B cell (primary cell): Measurements from ENCODE around the gene ASB2. TPM values are rescaled to one million over a fixed set of nuclear protein-coding genes. Genes with fewer than 3 reads are reported as not detected.

Experiments
- ATAC-seq: fragments of 200-7000 bp; cut with Tn5 transposase; one replicate; pipeline ENCODE4 v1.10.0; 2021; ENCODE audit warnings: low read depth, mild to moderate bottlenecking, moderate number of reproducible peaks, moderate library complexity
- CTCF ChIA-PET: fragments of 350-600 bp; sonication (Branson Sonifier 250); formaldehyde crosslinking; loops from one replicate; lab custom pipeline; 2021; ENCODE audit warnings: antibody characterized with exemption, inconsistent platforms; lab: Charles Lee
- POLR2A ChIA-PET: fragments of 350-600 bp; sonication (Branson Sonifier 250); formaldehyde crosslinking; loops from one replicate; lab custom pipeline; 2021; ENCODE audit warnings: antibody characterized with exemption; lab: Charles Lee
- DNase-seq: peaks from one replicate; pipeline ENCODE4 v3.0.0; 2013
- H2AFZ ChIP-seq: 2 replicates; pipeline ENCODE4 v1.6.1; 2012; ENCODE audit warnings: mild to moderate bottlenecking, low read depth, low read length; ENCODE audit not compliant: insufficient read depth, poor library complexity, severe bottlenecking
- H3K27ac ChIP-seq, 2 donors: 1 replicate in 1 of 2; 2 replicates in 1 of 2; pipeline ENCODE4 v1.5.1; 2012 to 2013; ENCODE audit warnings: low read length in 2 of 2, mild to moderate bottlenecking in 2 of 2, moderate library complexity in 1 of 2
- H3K27me3 ChIP-seq, 4 experiments: fragments of 200-600 bp in 1 of 4; sonication (generic) in 1 of 4; replicated peaks in 1 of 4; 1 replicate in 2 of 4; 2 replicates in 2 of 4; pipeline versions ENCODE4 v1.6.1 to v1.7.0; 2013 to 2016; ENCODE audit warnings: low read length in 3 of 4, mild to moderate bottlenecking in 2 of 4, mixed read lengths in 1 of 4, moderate library complexity in 1 of 4; ENCODE audit not compliant: insufficient read depth in 4 of 4, control insufficient read depth in 3 of 4; ENCODE audit errors: control extremely low read depth in 1 of 4
- H3K36me3 ChIP-seq, 2 experiments: replicated peaks in 1 of 2; 1 replicate in 1 of 2; 2 replicates in 1 of 2; pipeline versions ENCODE4 v1.6.1 to v1.7.1; 2013; ENCODE audit warnings: low read length in 1 of 2; ENCODE audit not compliant: insufficient read depth in 2 of 2, control insufficient read depth in 1 of 2; ENCODE audit errors: control extremely low read depth in 1 of 2, extremely low read depth in 1 of 2
- H3K4me1 ChIP-seq, 2 donors: fragments of 200-600 bp in 1 of 2; sonication (generic) in 1 of 2; 1 replicate in 1 of 2; 2 replicates in 1 of 2; pipeline versions ENCODE4 v1.5.1 to v1.6.1; 2013 to 2017; ENCODE audit warnings: low read length in 2 of 2; ENCODE audit not compliant: control insufficient read depth in 2 of 2, insufficient read depth in 2 of 2
- H3K4me2 ChIP-seq: replicated peaks from 2 replicates; pipeline ENCODE3; 2012; ENCODE audit warnings: mild to moderate bottlenecking, low read depth, low read length; ENCODE audit not compliant: poor library complexity, severe bottlenecking
- H3K4me3 ChIP-seq, 5 experiments: fragments of 200-600 bp in 1 of 5; sonication (generic) in 1 of 5; 1 replicate in 3 of 5; 2 replicates in 2 of 5; pipeline versions ENCODE4 v1.5.1 to v1.7.0; 2011 to 2016; ENCODE audit warnings: low read length in 4 of 5, mild to moderate bottlenecking in 4 of 5, low read depth in 2 of 5, control low read depth in 1 of 5, moderate library complexity in 1 of 5; ENCODE audit not compliant: insufficient read depth in 1 of 5; ENCODE audit errors: control extremely low read depth in 1 of 5, extremely low read depth in 1 of 5
- H3K79me2 ChIP-seq: fragments of 200-600 bp; sonication (generic); one replicate; pipeline ENCODE4 v1.6.0; 2016; ENCODE audit warnings: low read length; ENCODE audit not compliant: control insufficient read depth, insufficient read depth
- H3K9ac ChIP-seq: fragments of 200-600 bp; sonication (generic); 2 replicates; pipeline ENCODE4 v1.6.1; 2017; ENCODE audit warnings: mild to moderate bottlenecking, low read length, moderate library complexity
- H3K9me3 ChIP-seq, 3 donors: one replicate each; pipeline versions ENCODE4 v1.6.1 to v1.7.1; 2013; ENCODE audit warnings: low read length in 2 of 3; ENCODE audit not compliant: control insufficient read depth in 2 of 3, insufficient read depth in 1 of 3; ENCODE audit errors: control extremely low read depth in 1 of 3
- H4K20me1 ChIP-seq: 2 replicates; pipeline ENCODE4 v1.6.0; 2012; ENCODE audit warnings: mild to moderate bottlenecking, low read length; ENCODE audit not compliant: insufficient read depth, control insufficient read depth, poor library complexity, severe bottlenecking
- H3K27ac Mint-ChIP-seq: one replicate; pipeline ENCODE4 v1.8.0; 2021; ENCODE audit warnings: mixed read lengths
- H3K27me3 Mint-ChIP-seq: one replicate; pipeline ENCODE4 v1.8.0; 2021; ENCODE audit warnings: mixed read lengths
- H3K4me1 Mint-ChIP-seq: one replicate; pipeline ENCODE4 v1.8.0; 2021; ENCODE audit warnings: mixed read lengths
- H3K4me3 Mint-ChIP-seq: one replicate; pipeline ENCODE4 v1.8.0; 2021; ENCODE audit warnings: mixed read lengths
- H3K9me3 Mint-ChIP-seq: one replicate; pipeline ENCODE4 v1.8.0; 2022; ENCODE audit warnings: mixed read lengths; ENCODE audit not compliant: insufficient read depth
- CTCF ChIP-seq: fragments of 200-600 bp; IDR thresholded peaks from one replicate; pipeline ENCODE4 v1.8.0; 2022; ENCODE audit warnings: antibody characterized with exemption, mild to moderate bottlenecking
- EZH2 ChIP-seq: IDR thresholded peaks from 2 replicates; pipeline ENCODE4 v1.6.1; 2012; ENCODE audit warnings: borderline replicate concordance, low read depth, mild to moderate bottlenecking, moderate library complexity, low read length; ENCODE audit not compliant: insufficient read depth, poor library complexity, severe bottlenecking
- WGBS: methylation state at CpG from one replicate; pipeline ENCODE4 v1.1.5; 2013; ENCODE audit warnings: missing lambda C conversion rate; ENCODE audit not compliant: insufficient coverage; 5-methylcytosine and 5-hydroxymethylcytosine counted together
- intact Hi-C: fragments of 100-400 bp; cut with micrococcal nuclease; formaldehyde crosslinking; loops from one replicate; pipeline ENCODE4 v1.10.0; 2022
- polyA plus RNA-seq: library from polyadenylated mRNA; depleted of rRNA; stranded (reverse); fragments of >200 nt; gene quantifications from 2 replicates; pipeline ENCODE4 v1.2.3, GENCODE V29; 2012
- total RNA-seq, 2 donors: library from RNA; stranded (reverse); fragments of 120-200 nt in 1 of 2; gene quantifications; 1 replicate in 1 of 2; 2 replicates in 1 of 2; pipeline versions ENCODE4 v1.2.3 to v1.2.4, GENCODE V29; 2013 to 2022

The ASB2 gene
- total and polyA plus RNA-seq, 2 donors (not counting 1 experiment from before 2014, with no cell fraction given) = 1.5 to 2.7 TPM

- DNase-seq = no peak
- H3K4me2 ChIP-seq = no peak overlapping the region
- H3K27ac Mint-ChIP-seq = no peak overlapping the region
- H3K27me3 ChIP-seq = peaks cover 0 to 7% (median 2%) of the 10 kb centered on the region in 4 experiments
- H3K4me1 Mint-ChIP-seq = peaks cover 10% of the 10 kb centered on the region
- no peak overlapping the region for H3K27ac ChIP-seq
- H3K9ac ChIP-seq = no peak overlapping the region
- no peaks in the 10 kb centered on the region for H4K20me1 ChIP-seq
- no peaks in the 10 kb centered on the region for H3K79me2 ChIP-seq
- intact Hi-C loops = no loop called here
- no peak for ATAC-seq
- H3K4me3 Mint-ChIP-seq = no peak overlapping the region
- H3K9me3 ChIP-seq = peaks cover 0 to 3% (median 0%) of the 10 kb centered on the region in 3 donors
- H3K4me3 ChIP-seq = no peak overlapping the region
- TF ChIP-seq EZH2 (no peak), CTCF (no peak)
- peaks cover 3% of the 10 kb centered on the region for H3K27me3 Mint-ChIP-seq
- 94% methylated on average over 3 of the region's 10 CpGs for WGBS
- H3K36me3 ChIP-seq = no peaks in the 10 kb centered on the region
- POLR2A ChIA-PET = interaction anchor here (0.7 to 0.8 kb wide), 2 partner anchors 13 to 58 kb away, joined by 3 to 4 read pairs; no protein-coding TSS in a partner anchor
- CTCF ChIA-PET = interaction anchor here (1.1 to 22.1 kb wide), 4 partner anchors 24 to 193 kb away, joined by 3 to 1036 read pairs (median 186); partner anchors contain the start of genes ASB2 and CCDC197
- H3K4me1 ChIP-seq = peaks cover 5 to 11% of the 10 kb centered on the region in 2 donors
- H2AFZ ChIP-seq = no peak overlapping the region
- no peaks in the 10 kb centered on the region for H3K9me3 Mint-ChIP-seq
Measured at GRCh38 chr14:93943052-93943451, 33.3 kb downstream of the ASB2 start.

GRCh38 chr14:93941293-93941910 lies 35.0 kb downstream of the ASB2 start:
- no peak overlapping the region for H3K4me3 ChIP-seq
- H3K79me2 ChIP-seq = no peaks in the 10 kb centered on the region
- H3K4me3 Mint-ChIP-seq = no peak overlapping the region
- H3K4me1 ChIP-seq = peaks cover 5 to 11% of the 10 kb centered on the region in 2 donors
- no peak for ATAC-seq
- WGBS = 89% methylated on average over 14 of the region's 16 CpGs
- no peak overlapping the region for H3K4me2 ChIP-seq
- POLR2A ChIA-PET = interaction anchor here (3.1 kb wide), 1 partner anchor 29 kb away, joined by 25 read pairs; no protein-coding TSS in a partner anchor
- no peaks in the 10 kb centered on the region for H3K9me3 Mint-ChIP-seq
- TF ChIP-seq CTCF (no peak), EZH2 (no peak)
- H2AFZ ChIP-seq = no peak overlapping the region
- H3K9ac ChIP-seq = no peak overlapping the region
- H3K27me3 ChIP-seq = peaks cover 0 to 11% (median 2%) of the 10 kb centered on the region in 4 experiments
- no peak overlapping the region for H3K27ac Mint-ChIP-seq
- no peak overlapping the region for H3K27ac ChIP-seq
- DNase-seq = no peak
- H3K9me3 ChIP-seq = peaks cover 0 to 3% (median 0%) of the 10 kb centered on the region in 3 donors
- H3K36me3 ChIP-seq = no peaks in the 10 kb centered on the region
- H4K20me1 ChIP-seq = no peaks in the 10 kb centered on the region
- intact Hi-C loops = no loop called here
- peaks cover 12% of the 10 kb centered on the region for H3K4me1 Mint-ChIP-seq
- H3K27me3 Mint-ChIP-seq = peaks cover 10% of the 10 kb centered on the region
- CTCF ChIA-PET = interaction anchor here (2.2 to 22.1 kb wide), 3 partner anchors 25 to 240 kb away, joined by 19 to 1036 read pairs (median 367); partner anchors contain the start of genes ASB2 and CCDC197
